Measurements from ENCODE around the gene CAMTA1.

Gene CAMTA1

GRCh38 chr1:7009741-7010525 lies 224.7 kb downstream of the CAMTA1 start:
- no peak for TF ChIP-seq CTCF (IDR thresholded peaks at IDR 0.05; ENCODE audit: low read depth, low read length)
- no peak overlapping the region for H3K4me3 ChIP-seq (ENCODE audit: low read depth, low read length)

GRCh38 chr1:7010534-7011200 lies 225.4 kb downstream of the CAMTA1 start:
- no peak for TF ChIP-seq CTCF (IDR thresholded peaks at IDR 0.05; ENCODE audit: low read depth, low read length)

GRCh38 chr1:7011826-7012225 lies 226.6 kb downstream of the CAMTA1 start:
- no peak for TF ChIP-seq CTCF (IDR thresholded peaks at IDR 0.05; ENCODE audit: low read depth, low read length)
- no peak overlapping the region for H3K4me3 ChIP-seq (ENCODE audit: low read depth, low read length)

More at GRCh38 chr1:7010534-7011200, 225.4 kb downstream of the CAMTA1 start:
- no peak overlapping the region for H3K4me3 ChIP-seq (ENCODE audit: low read depth, low read length)

GRCh38 chr1:7012461-7012924 lies 227.2 kb downstream of the CAMTA1 start:
- no peak for TF ChIP-seq CTCF (IDR thresholded peaks at IDR 0.05; ENCODE audit: low read depth, low read length)

GRCh38 chr1:7013833-7014639 lies 228.8 kb downstream of the CAMTA1 start:
- no peak overlapping the region for H3K4me3 ChIP-seq (ENCODE audit: low read depth, low read length)
- no peak for TF ChIP-seq CTCF (IDR thresholded peaks at IDR 0.05; ENCODE audit: low read depth, low read length)

More at GRCh38 chr1:7012461-7012924, 227.2 kb downstream of the CAMTA1 start:
- no peak overlapping the region for H3K4me3 ChIP-seq (ENCODE audit: low read depth, low read length)

GRCh38 chr1:7014640-7014930 lies 229.3 kb downstream of the CAMTA1 start:
- no peak overlapping the region for H3K4me3 ChIP-seq (ENCODE audit: low read depth, low read length)
- no peak for TF ChIP-seq CTCF (IDR thresholded peaks at IDR 0.05; ENCODE audit: low read depth, low read length)

Data from WI38 (cell line).